Liver (tissue), 9 donors: ENCODE measurements around the gene ZCWPW1. TPM values are rescaled to one million over a fixed set of nuclear protein-coding genes. Genes with fewer than 3 reads are reported as not detected.

Experiments
- DNase-seq: peaks from one replicate; pipeline ENCODE4 v3.0.0-alpha.2; 2017; ENCODE audit warnings: low spot score
- H3K27ac ChIP-seq, 2 donors: one replicate each; pipeline ENCODE4 v1.7.0; 2013; ENCODE audit warnings: inconsistent platforms in 2 of 2, low read length in 2 of 2, control low read depth in 1 of 2, low read depth in 1 of 2, mild to moderate bottlenecking in 1 of 2
- H3K27me3 ChIP-seq, 4 donors: one replicate each; pipeline versions ENCODE4 v1.6.1 to v1.7.0; 2013; ENCODE audit warnings: low read length in 3 of 4, inconsistent platforms in 1 of 4, mild to moderate bottlenecking in 1 of 4, moderate library complexity in 1 of 4; ENCODE audit not compliant: control insufficient read depth in 4 of 4, insufficient read depth in 4 of 4
- H3K36me3 ChIP-seq, 4 donors: one replicate each; pipeline versions ENCODE4 v1.6.1 to v1.7.0; 2013; ENCODE audit warnings: low read length in 3 of 4, mild to moderate bottlenecking in 3 of 4, low read depth in 1 of 4, moderate library complexity in 1 of 4; ENCODE audit not compliant: control insufficient read depth in 4 of 4, insufficient read depth in 3 of 4
- H3K4me1 ChIP-seq, 4 donors: one replicate each; pipeline versions ENCODE4 v1.6.1 to v1.7.0; 2013; ENCODE audit warnings: low read length in 3 of 4, mild to moderate bottlenecking in 3 of 4, moderate library complexity in 1 of 4; ENCODE audit not compliant: control insufficient read depth in 4 of 4, insufficient read depth in 4 of 4
- H3K4me3 ChIP-seq, 3 donors: one replicate each; pipeline versions ENCODE4 v1.6.1 to v1.7.0; 2013; ENCODE audit warnings: low read length in 3 of 3, control low read depth in 1 of 3, low read depth in 1 of 3, mild to moderate bottlenecking in 1 of 3
- H3K9ac ChIP-seq, 2 donors: one replicate each; pipeline ENCODE4 v1.7.0; 2013; ENCODE audit warnings: low read length in 2 of 2, mild to moderate bottlenecking in 2 of 2, moderate library complexity in 2 of 2, control low read depth in 1 of 2, low read depth in 1 of 2
- H3K9me3 ChIP-seq, 4 donors: one replicate each; pipeline versions ENCODE4 v1.6.1 to v1.7.0; 2013; ENCODE audit warnings: low read length in 3 of 4; ENCODE audit not compliant: control insufficient read depth in 4 of 4
- ATF3 ChIP-seq: IDR thresholded peaks from 2 replicates; pipeline ENCODE4 v1.6.1; 2016; ENCODE audit warnings: antibody characterized with exemption
- CTCF ChIP-seq: fragments of 150-350 bp; IDR thresholded peaks from 2 replicates; pipeline ENCODE4 v1.5.1; 2017; ENCODE audit warnings: improper control_type of control experiment, low read depth, low read length; ENCODE audit not compliant: missing input control
- EGR1 ChIP-seq, 2 donors: IDR thresholded peaks; 2 replicates each; pipeline ENCODE4 v1.6.1; 2016 to 2018; ENCODE audit warnings: antibody characterized with exemption in 2 of 2, low read depth in 2 of 2
- FOXA1 ChIP-seq: IDR thresholded peaks from 2 replicates; pipeline ENCODE4 v1.6.1; 2016; ENCODE audit warnings: antibody characterized with exemption
- FOXA2 ChIP-seq: IDR thresholded peaks from 2 replicates; pipeline ENCODE4 v1.6.1; 2016; ENCODE audit warnings: antibody characterized with exemption
- GABPA ChIP-seq, 2 donors: IDR thresholded peaks in 1 of 2; conservative IDR thresholded peaks in 1 of 2; 2 replicates each; pipeline ENCODE4 v1.6.1; 2016; ENCODE audit warnings: antibody characterized with exemption in 2 of 2, mild to moderate bottlenecking in 1 of 2, moderate library complexity in 1 of 2
- HNF4A ChIP-seq, 2 donors: conservative IDR thresholded peaks; 2 replicates each; pipeline ENCODE4 v1.6.1; 2016; ENCODE audit warnings: antibody characterized with exemption in 2 of 2, mild to moderate bottlenecking in 2 of 2
- HNF4G ChIP-seq: IDR thresholded peaks from 2 replicates; pipeline ENCODE4 v1.6.1; 2016; ENCODE audit warnings: antibody characterized with exemption
- JUND ChIP-seq, 2 donors: IDR thresholded peaks; 2 replicates each; pipeline ENCODE4 v1.6.1; 2016; ENCODE audit warnings: antibody characterized with exemption in 2 of 2
- MAX ChIP-seq: IDR thresholded peaks from 2 replicates; pipeline ENCODE4 v1.6.1; 2016; ENCODE audit warnings: antibody characterized with exemption
- RAD21 ChIP-seq, 2 donors: IDR thresholded peaks; 2 replicates each; pipeline ENCODE4 v1.6.1; 2016; ENCODE audit warnings: antibody characterized with exemption in 2 of 2, mild to moderate bottlenecking in 2 of 2
- REST ChIP-seq: IDR thresholded peaks from 2 replicates; pipeline ENCODE4 v1.6.1; 2016; ENCODE audit warnings: antibody characterized with exemption, mild to moderate bottlenecking
- SP1 ChIP-seq: IDR thresholded peaks from 2 replicates; pipeline ENCODE4 v1.6.1; 2018; ENCODE audit warnings: antibody characterized with exemption, mild to moderate bottlenecking
- TAF1 ChIP-seq: conservative IDR thresholded peaks from 2 replicates; pipeline ENCODE4 v1.6.1; 2016; ENCODE audit warnings: antibody characterized with exemption, mild to moderate bottlenecking
- YY1 ChIP-seq: IDR thresholded peaks from 2 replicates; pipeline ENCODE4 v1.6.1; 2016; ENCODE audit warnings: antibody characterized with exemption, mild to moderate bottlenecking
- ZBTB33 ChIP-seq: IDR thresholded peaks from 2 replicates; pipeline ENCODE4 v1.6.1; 2016; ENCODE audit warnings: antibody characterized with exemption
- WGBS: extraction: QIAGEN DNeasy Blood & Tissue Kit; methylation state at CpG from one replicate; pipeline ENCODE4 v1.1.7; 2013; 5-methylcytosine and 5-hydroxymethylcytosine counted together
- polyA plus RNA-seq, 2 donors: library from polyadenylated mRNA; stranded (reverse) in 1 of 2; unstranded in 1 of 2; fragments of 200-250 nt in 1 of 2; fragments of >200 nt in 1 of 2; fragmentation: Nextera tagmentation in 1 of 2; extraction: Ambion mirVana in 1 of 2; gene quantifications; one replicate each; pipeline versions ENCODE4 v1.2.1 to v1.2.3, GENCODE V29; 2013 to 2015
- total RNA-seq, 2 donors: library from RNA; depleted of rRNA; stranded (reverse); fragments of >200 nt; gene quantifications; one replicate each; pipeline ENCODE4 v1.2.3, GENCODE V29; 2014
- donor health status: healthy.
- donor health status: healthy.
- donor health status: healthy.
- donor health status: healthy.
- donor health status: healthy.

Gene ZCWPW1
- total and polyA plus RNA-seq, 4 donors, result 1.4 to 3.3 (median 2.8) TPM

GRCh38 chr7:100372256-100372655, 56.2 kb downstream of the ZCWPW1 start:
- no peaks in the 10 kb centered on the region for H3K9me3 ChIP-seq
- no peak overlapping the region for H3K4me3 ChIP-seq
- WGBS, result 51% methylated on average over 8 of the region's 8 CpGs
- no peaks in the 10 kb centered on the region for H3K4me1 ChIP-seq
- peak overlapping the region; percentile 57 to 72 for H3K27ac ChIP-seq
- H3K27me3 ChIP-seq, result no peaks in the 10 kb centered on the region
- no peak for TF ChIP-seq JUND (IDR thresholded peaks at IDR 0.05)
- TF ChIP-seq YY1, result no peak
- no peak for TF ChIP-seq HNF4A (conservative IDR thresholded peaks at IDR 0.05)
- TF ChIP-seq GABPA (IDR thresholded peaks at IDR 0.05 in 1 of 2, conservative IDR thresholded peaks at IDR 0.05 in 1 of 2), result no peak
- TF ChIP-seq CTCF, result no peak
- no peak for TF ChIP-seq SP1
- no peak for TF ChIP-seq MAX
- TF ChIP-seq HNF4G, result no peak
- TF ChIP-seq ATF3, result no peak
- no peak for TF ChIP-seq REST
- TF ChIP-seq FOXA1, result no peak
- TF ChIP-seq EGR1 (IDR thresholded peaks at IDR 0.05; ENCODE audit: low read depth in 2 of 2), result no peak
- TF ChIP-seq RAD21 (IDR thresholded peaks at IDR 0.05), result no peak
- no peak for TF ChIP-seq ZBTB33
- TF ChIP-seq TAF1, result no peak
- no peak for TF ChIP-seq FOXA2
- no peak for DNase-seq
- no peak overlapping the region for H3K9ac ChIP-seq
- peaks cover 0 to 5% (median 0%) of the 10 kb centered on the region in 4 donors for H3K36me3 ChIP-seq

- Histone ChIP-seq H3K36me3 (peaks cover 0 to 5% (median 0%) of the 10 kb centered on the region in 4 donors), H3K9ac (no peak overlapping the region), H3K27ac (peak overlapping the region in 1 of 2 donors; percentile 31), H3K4me3 (no peak overlapping the region), H3K27me3 (no peaks in the 10 kb centered on the region), H3K9me3 (no peaks in the 10 kb centered on the region), H3K4me1 (no peaks in the 10 kb centered on the region)
- no peak for TF ChIP-seq RAD21 (IDR thresholded peaks at IDR 0.05)
- 80% methylated on average over 7 of the region's 7 CpGs for WGBS
- no peak for DNase-seq
These were observed 56.8 kb downstream of the ZCWPW1 start for GRCh38 chr7:100371561-100372171.
